H1 (cell line): ENCODE measurements around the gene SLC6A6. TPM values are rescaled to one million over a fixed set of nuclear protein-coding genes. Genes with fewer than 3 reads are reported as not detected.

Source experiments
- CTCF ChIA-PET: fragments of 300-600 bp; sonication (Branson Sonifier 250); formaldehyde crosslinking; loops from one replicate; lab custom pipeline; 2021; ENCODE audit not compliant: partially characterized antibody; lab: Charles Lee
- POLR2A ChIA-PET: fragments of 300-600 bp; sonication (Branson Sonifier 250); formaldehyde crosslinking; loops from one replicate; lab custom pipeline; 2021; ENCODE audit warnings: inconsistent platforms; ENCODE audit not compliant: partially characterized antibody; lab: Charles Lee
- DNase-seq, 2 experiments: peaks; one replicate each; pipeline versions ENCODE4 v3.0.0 to v3.0.0-alpha.2; 2010 to 2022; ENCODE audit warnings: low spot score in 2 of 2, low read depth in 1 of 2, mixed read lengths in 1 of 2
- FAIRE-seq: peaks from 2 replicates; lab custom pipeline; 2011; peaks lifted over from hg19 to GRCh38; lab: Jason Lieb, UNC
- H2AFZ ChIP-seq: 2 replicates; pipeline ENCODE4 v1.8.1; 2012; ENCODE audit warnings: low read length, inconsistent platforms
- H2AK5ac ChIP-seq: 2 replicates; pipeline ENCODE4 v1.6.1; 2013; ENCODE audit warnings: low read depth, low read length
- H2BK120ac ChIP-seq: replicated peaks from 2 replicates; pipeline ENCODE3; 2013; ENCODE audit warnings: low read depth, low read length, inconsistent platforms
- H2BK12ac ChIP-seq: 2 replicates; pipeline ENCODE4 v1.6.1; 2013; ENCODE audit warnings: low read depth, low read length
- H2BK15ac ChIP-seq: 2 replicates; pipeline ENCODE4 v1.6.1; 2013; ENCODE audit warnings: low read length
- H2BK20ac ChIP-seq: 2 replicates; pipeline ENCODE4 v1.6.1; 2013; ENCODE audit warnings: low read length
- H2BK5ac ChIP-seq: 2 replicates; pipeline ENCODE4 v1.6.1; 2013; ENCODE audit warnings: low read depth, low read length
- H3K14ac ChIP-seq: 2 replicates; pipeline ENCODE4 v1.6.1; 2013; ENCODE audit warnings: inconsistent platforms; ENCODE audit not compliant: insufficient read length
- H3K18ac ChIP-seq: 2 replicates; pipeline ENCODE4 v1.6.1; 2013; ENCODE audit warnings: low read length; ENCODE audit errors: extremely low read depth
- H3K23ac ChIP-seq: 2 replicates; pipeline ENCODE4 v1.6.1; 2013; ENCODE audit warnings: inconsistent platforms; ENCODE audit not compliant: insufficient read length
- H3K23me2 ChIP-seq: 2 replicates; pipeline ENCODE4 v1.6.1; 2013; ENCODE audit warnings: low read depth, low read length
- H3K27ac ChIP-seq: 2 replicates; pipeline ENCODE4 v1.6.1; 2011; ENCODE audit warnings: low read depth, low read length, inconsistent platforms
- H3K27me3 ChIP-seq, 4 experiments: replicated peaks in 1 of 4; 1 replicate in 1 of 4; 2 replicates in 3 of 4; pipeline versions ENCODE4 v1.6.1 to v1.8.1; 2011 to 2013; ENCODE audit warnings: low read length in 3 of 4, mild to moderate bottlenecking in 3 of 4, inconsistent platforms in 2 of 4, mixed read lengths in 2 of 4, moderate library complexity in 1 of 4; ENCODE audit not compliant: control insufficient read depth in 3 of 4, insufficient read depth in 3 of 4; ENCODE audit errors: extremely low read depth in 1 of 4
- H3K36me3 ChIP-seq, 4 experiments: 2 replicates each; pipeline versions ENCODE4 v1.6.1 to v1.8.1; 2011 to 2013; ENCODE audit warnings: mild to moderate bottlenecking in 4 of 4, low read length in 3 of 4, moderate library complexity in 2 of 4, control low read depth in 1 of 4, inconsistent platforms in 1 of 4; ENCODE audit not compliant: insufficient read depth in 4 of 4, control insufficient read depth in 2 of 4
- H3K4ac ChIP-seq: replicated peaks from 2 replicates; pipeline ENCODE3; 2013; ENCODE audit warnings: low read length, low read depth, mixed read lengths, inconsistent platforms; ENCODE audit not compliant: insufficient read length
- H3K4me1 ChIP-seq, 4 experiments: replicated peaks in 1 of 4; 1 replicate in 1 of 4; 2 replicates in 3 of 4; pipeline versions ENCODE4 v1.6.1 to v1.8.1; 2011 to 2013; ENCODE audit warnings: low read length in 3 of 4, inconsistent platforms in 2 of 4, mixed read lengths in 1 of 4; ENCODE audit not compliant: insufficient read depth in 4 of 4, control insufficient read depth in 3 of 4
- H3K4me2 ChIP-seq, 2 experiments: 2 replicates each; pipeline versions ENCODE4 v1.6.1 to v1.8.1; 2011 to 2013; ENCODE audit warnings: low read depth in 2 of 2, low read length in 2 of 2, control low read depth in 1 of 2, inconsistent platforms in 1 of 2, mild to moderate bottlenecking in 1 of 2; ENCODE audit not compliant: insufficient read depth in 1 of 2
- H3K4me3 ChIP-seq, 4 experiments: fragments of 200-600, 300-600 bp in 1 of 4; sonication (generic), shearing (Covaris generic), sonication (Bioruptor Twin) in 1 of 4; 2 replicates each; pipeline versions ENCODE4 v1.5.1 to v1.8.1; 2011 to 2016; ENCODE audit warnings: low read length in 4 of 4, low read depth in 3 of 4, control low read depth in 2 of 4, inconsistent platforms in 2 of 4, mild to moderate bottlenecking in 2 of 4, mixed read lengths in 1 of 4, moderate library complexity in 1 of 4; ENCODE audit not compliant: insufficient read depth in 2 of 4; ENCODE audit errors: extremely low read depth in 1 of 4
- H3K56ac ChIP-seq: replicated peaks from 2 replicates; pipeline ENCODE3; 2013; ENCODE audit warnings: low read depth, mild to moderate bottlenecking, mixed read lengths, low read length, inconsistent platforms; ENCODE audit not compliant: insufficient read length
- H3K79me1 ChIP-seq: 2 replicates; pipeline ENCODE4 v1.6.1; 2013; ENCODE audit warnings: low read depth, low read length, control low read depth
- H3K79me2 ChIP-seq, 2 experiments: 2 replicates each; pipeline versions ENCODE4 v1.6.1 to v1.8.1; 2012 to 2013; ENCODE audit warnings: low read length in 2 of 2, mild to moderate bottlenecking in 2 of 2, inconsistent platforms in 1 of 2; ENCODE audit not compliant: insufficient read depth in 2 of 2, control insufficient read depth in 1 of 2
- H3K9ac ChIP-seq, 4 experiments: replicated peaks in 1 of 4; 1 replicate in 1 of 4; 2 replicates in 3 of 4; pipeline versions ENCODE4 v1.6.1 to v1.8.1; 2011 to 2013; ENCODE audit warnings: low read depth in 3 of 4, low read length in 3 of 4, control low read depth in 2 of 4, mild to moderate bottlenecking in 2 of 4, moderate library complexity in 2 of 4, inconsistent platforms in 1 of 4; ENCODE audit errors: extremely low read depth in 1 of 4
- H3K9me3 ChIP-seq, 2 experiments: 2 replicates each; pipeline versions ENCODE4 v1.6.1 to v1.8.1; 2012 to 2013; ENCODE audit warnings: mild to moderate bottlenecking in 2 of 2, moderate library complexity in 2 of 2, control low read depth in 1 of 2, inconsistent platforms in 1 of 2, low read depth in 1 of 2, low read length in 1 of 2, mixed read lengths in 1 of 2; ENCODE audit not compliant: insufficient read depth in 2 of 2
- H4K20me1 ChIP-seq, 2 experiments: replicated peaks in 1 of 2; 2 replicates each; pipeline versions ENCODE3 to v1.8.1; 2011 to 2013; ENCODE audit warnings: inconsistent platforms in 2 of 2, low read length in 2 of 2, mild to moderate bottlenecking in 1 of 2; ENCODE audit not compliant: insufficient read depth in 2 of 2, control insufficient read depth in 1 of 2
- H4K5ac ChIP-seq: 2 replicates; pipeline ENCODE4 v1.6.1; 2013; ENCODE audit warnings: low read length, low read depth, mixed read lengths, inconsistent platforms; ENCODE audit not compliant: insufficient read length
- H4K8ac ChIP-seq: 2 replicates; pipeline ENCODE4 v1.8.0; 2013; ENCODE audit warnings: mild to moderate bottlenecking, moderate library complexity, low read length, inconsistent platforms; ENCODE audit not compliant: insufficient read depth; ENCODE audit errors: extremely low read depth
- H4K91ac ChIP-seq: replicated peaks from 2 replicates; pipeline ENCODE3; 2013; ENCODE audit warnings: low read length, mixed read lengths, inconsistent platforms; ENCODE audit not compliant: insufficient read length
- ATF2 ChIP-seq: IDR thresholded peaks from 2 replicates; pipeline ENCODE4 v1.6.1; 2012; ENCODE audit warnings: low read length, inconsistent platforms
- GABPA ChIP-seq: IDR thresholded peaks from 2 replicates; pipeline ENCODE4 v1.6.1; 2011; ENCODE audit warnings: mild to moderate bottlenecking, low read length, moderate library complexity, borderline replicate concordance; ENCODE audit not compliant: insufficient read depth
- GTF2F1 ChIP-seq: IDR thresholded peaks from 2 replicates; pipeline ENCODE4 v1.6.1; 2012; ENCODE audit warnings: low read depth, low read length, improper control_type of control experiment, borderline replicate concordance
- JUN ChIP-seq: IDR thresholded peaks from 2 replicates; pipeline ENCODE4 v1.6.1; 2011; ENCODE audit warnings: low read depth, mild to moderate bottlenecking, improper control_type of control experiment, low read length
- JUND ChIP-seq: IDR thresholded peaks from 2 replicates; pipeline ENCODE4 v1.6.1; 2011; ENCODE audit warnings: mild to moderate bottlenecking, improper control_type of control experiment, low read length
- KDM1A ChIP-seq: fragments of 200-600, 300-600 bp; sonication (generic); IDR thresholded peaks from 2 replicates; pipeline ENCODE4 v1.7.1; 2016; ENCODE audit warnings: mild to moderate bottlenecking, low read length, borderline replicate concordance
- RBBP5 ChIP-seq: IDR thresholded peaks from 2 replicates; pipeline ENCODE4 v1.7.1; 2012; ENCODE audit warnings: low read depth, mild to moderate bottlenecking, inconsistent platforms, low read length, moderate library complexity, borderline replicate concordance
- TAF7 ChIP-seq: optimal IDR thresholded peaks from 2 replicates; pipeline ENCODE3; 2011; ENCODE audit warnings: low read depth, mild to moderate bottlenecking, inconsistent platforms, low read length, moderate library complexity, borderline replicate concordance
- TBP ChIP-seq: IDR thresholded peaks from 2 replicates; pipeline ENCODE4 v1.6.1; 2011; ENCODE audit warnings: low read depth, low read length, improper control_type of control experiment
- TCF12 ChIP-seq: IDR thresholded peaks from 2 replicates; pipeline ENCODE4 v1.6.1; 2011; ENCODE audit warnings: low read depth, mild to moderate bottlenecking, low read length
- ZNF274 ChIP-seq: IDR thresholded peaks from 2 replicates; pipeline ENCODE4 v1.7.0; 2012; ENCODE audit warnings: low read length, borderline replicate concordance; ENCODE audit errors: extremely low read depth
- WGBS, 2 experiments: shearing (Covaris generic) in 1 of 2; methylation state at CpG; one replicate each; pipeline versions ENCODE4 v1.1.6 to v1.1.7; 2013 to 2015; ENCODE audit warnings: low lambda C conversion rate in 2 of 2, mixed read lengths in 2 of 2, inconsistent platforms in 1 of 2, low coverage in 1 of 2, missing lambda C conversion rate in 1 of 2; ENCODE audit not compliant: insufficient replicate concordance in 2 of 2, insufficient coverage in 1 of 2, insufficient read length in 1 of 2; ENCODE audit errors: extremely low coverage in 1 of 2, missing lambda C conversion rate in 1 of 2; 5-methylcytosine and 5-hydroxymethylcytosine counted together
- polyA plus RNA-seq, 7 experiments: library from polyadenylated mRNA; depleted of rRNA in 3 of 7; stranded (reverse) in 5 of 7; unstranded in 2 of 7; fragments of >200 nt in 5 of 7; fragments of 200-250 nt in 2 of 7; gene quantifications; 1 replicate in 5 of 7; 2 replicates in 1 of 7; 4 replicates in 1 of 7; pipeline versions ENCODE4 v1.2.1 to v1.2.3, GENCODE V29; 2011 to 2013; ENCODE audit warnings: missing spikeins in 2 of 7, mixed read lengths in 2 of 7
- total RNA-seq: library from RNA; stranded (reverse); fragmentation: NEBNext Ultra II Directional; extraction: Animal tissue kit (Norgen Biotek cat#: 25700); gene quantifications from 2 replicates; pipeline ENCODE4 v1.2.1, GENCODE V29; 2021

Gene SLC6A6
- total and polyA plus RNA-seq, 2 of the 8 experiments (the other 6 are each of a cell fraction or from before 2014, with no cell fraction given): 66.2 to 144 TPM

- Histone ChIP-seq H4K5ac (no peak overlapping the region), H3K4me3 (no peak overlapping the region), H3K79me1 (peaks cover 16% of the 10 kb centered on the region), H3K18ac (no peak overlapping the region), H2AFZ (no peak overlapping the region), H2BK5ac (no peak overlapping the region), H3K4ac (no peak overlapping the region), H3K36me3 (peaks cover 27 to 66% (median 50%) of the 10 kb centered on the region in 4 experiments), H4K20me1 (peaks cover 3 to 14% of the 10 kb centered on the region in 2 experiments), H2BK12ac (no peak overlapping the region), H3K27me3 (no peaks in the 10 kb centered on the region; a peak in 1 of 7 replicates), H2AK5ac (no peak overlapping the region), H2BK15ac (no peak overlapping the region), H4K8ac (no peak overlapping the region), H3K4me1 (no peaks in the 10 kb centered on the region), H3K23me2 (peaks cover 6% of the 10 kb centered on the region; the same call in 1 of the 2 replicates), H3K23ac (no peak overlapping the region), H3K79me2 (peaks cover 0 to 4% of the 10 kb centered on the region in 2 experiments; a peak in 1 of 4 replicates), H3K9ac (no peak overlapping the region), H4K91ac (no peak overlapping the region), H2BK20ac (no peak overlapping the region), H3K56ac (peak overlapping the region; percentile 99), H3K14ac (no peak overlapping the region), H3K9me3 (no peaks in the 10 kb centered on the region), H3K4me2 (no peak overlapping the region), H3K27ac (no peak overlapping the region), H2BK120ac (no peak overlapping the region)
- DNase-seq (no peak), FAIRE-seq (no peak)
- WGBS, 2 experiments: 86% methylated on average over 1 of the region's 1 CpG; no CpG with 5 or more reads in 1 of the 2 experiments
- CTCF ChIA-PET: interaction anchor here (0.9 to 2.5 kb wide), 8 partner anchors 9 to 186 kb away, joined by 3 to 9 read pairs (median 4); no protein-coding TSS in a partner anchor
- POLR2A ChIA-PET: interaction anchor here (0.7 kb wide), 1 partner anchor 175 kb away, joined by 4 read pairs; no protein-coding TSS in a partner anchor
- TF ChIP-seq TBP (no peak), TCF12 (no peak), ZNF274 (no peak), JUND (no peak), KDM1A (no peak), GTF2F1 (no peak), ATF2 (no peak), JUN (no peak), RBBP5 (no peak), GABPA (no peak), TAF7 (no peak)
These were observed 44.7 kb downstream of the SLC6A6 start for GRCh38 chr3:14446988-14447570.
